Ovary (tissue), 3 donors: Measurements from ENCODE around the gene ZNF827.

Experiments used
- CTCF ChIP-seq, 3 donors: fragments of 450-650 bp in 2 of 3; fragments of 200-600 bp in 1 of 3; IDR thresholded peaks; one replicate each; pipeline versions ENCODE4 v1.5.1 to v1.8.0; 2016 to 2022; ENCODE audit warnings: antibody characterized with exemption in 3 of 3, mild to moderate bottlenecking in 1 of 3
- EP300 ChIP-seq: sonication (generic); formaldehyde crosslinking; IDR thresholded peaks from one replicate; pipeline ENCODE4 v1.6.1; 2017; ENCODE audit warnings: antibody characterized with exemption
- POLR2A ChIP-seq: fragments of 450-650 bp; IDR thresholded peaks from one replicate; pipeline ENCODE4 v1.6.1; 2017; ENCODE audit warnings: antibody characterized with exemption, mild to moderate bottlenecking, moderate library complexity
- donor health status: DM: no; HTN: no; CAD: no.

GRCh38 chr4:145884775-145885174 lies 53.8 kb downstream of the ZNF827 start:
- TF ChIP-seq CTCF (IDR thresholded peaks at IDR 0.05) (no peak), POLR2A (no peak), EP300 (no peak)
